ENCODE measurements around the gene ZBTB25.
"Not testable (repeated sequence)": the region's sequence is repeated elsewhere in the genome, so short reads cannot be mapped to it uniquely, and the experiment has no call there.

Gene ZBTB25, protein sequence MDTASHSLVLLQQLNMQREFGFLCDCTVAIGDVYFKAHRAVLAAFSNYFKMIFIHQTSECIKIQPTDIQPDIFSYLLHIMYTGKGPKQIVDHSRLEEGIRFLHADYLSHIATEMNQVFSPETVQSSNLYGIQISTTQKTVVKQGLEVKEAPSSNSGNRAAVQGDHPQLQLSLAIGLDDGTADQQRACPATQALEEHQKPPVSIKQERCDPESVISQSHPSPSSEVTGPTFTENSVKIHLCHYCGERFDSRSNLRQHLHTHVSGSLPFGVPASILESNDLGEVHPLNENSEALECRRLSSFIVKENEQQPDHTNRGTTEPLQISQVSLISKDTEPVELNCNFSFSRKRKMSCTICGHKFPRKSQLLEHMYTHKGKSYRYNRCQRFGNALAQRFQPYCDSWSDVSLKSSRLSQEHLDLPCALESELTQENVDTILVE

DNA sequence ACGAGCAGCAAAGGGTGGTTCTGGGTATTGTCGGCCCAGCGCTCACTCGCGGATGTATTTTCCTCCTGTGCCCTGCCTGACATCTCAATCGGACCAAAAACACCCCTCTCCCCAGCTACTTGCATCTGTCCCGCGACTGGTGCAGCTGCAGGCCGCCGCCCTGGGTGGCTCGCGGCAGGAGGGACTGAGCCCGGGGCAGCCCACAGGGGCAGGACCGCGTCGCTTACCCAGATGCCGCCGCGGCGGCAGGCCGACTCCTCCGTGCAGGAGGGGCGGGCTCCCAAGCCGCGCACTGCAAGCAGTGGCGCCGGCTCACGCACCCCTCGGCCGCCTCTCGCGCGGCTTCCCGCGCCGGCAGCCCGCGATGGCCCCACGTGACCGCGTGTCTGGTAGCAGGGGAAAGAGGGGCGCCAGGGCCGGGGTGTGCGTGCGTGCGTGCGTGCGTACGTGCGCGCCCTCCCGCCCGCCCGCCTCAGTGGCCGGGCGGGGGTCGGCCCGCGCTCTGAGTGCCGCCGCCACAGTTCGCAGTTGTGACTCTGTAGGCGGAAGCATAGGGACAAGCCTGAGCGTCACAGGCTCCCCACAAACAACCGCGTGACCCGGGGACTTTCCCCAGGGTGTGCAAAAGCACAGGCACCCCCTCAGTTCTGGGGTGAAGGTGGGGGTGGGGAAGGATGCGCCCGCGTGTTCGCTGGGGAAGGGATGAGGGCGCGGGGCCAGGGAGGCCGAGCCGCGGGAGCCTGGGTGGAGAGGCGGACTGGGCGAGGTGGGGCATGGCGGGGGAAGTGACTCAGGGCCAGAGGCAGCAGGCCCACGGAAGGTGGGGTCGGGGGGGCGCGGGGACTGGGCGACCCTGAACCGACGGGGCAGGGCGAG is at the start of gene ZBTB25:
ZBTB25 (minus strand) TSS at position 405 of the 876 bp plus-strand sequence. CDS start 13,305 bp downstream, outside the sequence.
- DNase-seq (ENCODE audit: low read depth): peak; percentile 94

- DNase-seq (ENCODE audit: low read depth): no peak
Observed at GRCh38 chr14:64550621-64551333, 47.1 kb upstream of the ZBTB25 start.

DNA sequence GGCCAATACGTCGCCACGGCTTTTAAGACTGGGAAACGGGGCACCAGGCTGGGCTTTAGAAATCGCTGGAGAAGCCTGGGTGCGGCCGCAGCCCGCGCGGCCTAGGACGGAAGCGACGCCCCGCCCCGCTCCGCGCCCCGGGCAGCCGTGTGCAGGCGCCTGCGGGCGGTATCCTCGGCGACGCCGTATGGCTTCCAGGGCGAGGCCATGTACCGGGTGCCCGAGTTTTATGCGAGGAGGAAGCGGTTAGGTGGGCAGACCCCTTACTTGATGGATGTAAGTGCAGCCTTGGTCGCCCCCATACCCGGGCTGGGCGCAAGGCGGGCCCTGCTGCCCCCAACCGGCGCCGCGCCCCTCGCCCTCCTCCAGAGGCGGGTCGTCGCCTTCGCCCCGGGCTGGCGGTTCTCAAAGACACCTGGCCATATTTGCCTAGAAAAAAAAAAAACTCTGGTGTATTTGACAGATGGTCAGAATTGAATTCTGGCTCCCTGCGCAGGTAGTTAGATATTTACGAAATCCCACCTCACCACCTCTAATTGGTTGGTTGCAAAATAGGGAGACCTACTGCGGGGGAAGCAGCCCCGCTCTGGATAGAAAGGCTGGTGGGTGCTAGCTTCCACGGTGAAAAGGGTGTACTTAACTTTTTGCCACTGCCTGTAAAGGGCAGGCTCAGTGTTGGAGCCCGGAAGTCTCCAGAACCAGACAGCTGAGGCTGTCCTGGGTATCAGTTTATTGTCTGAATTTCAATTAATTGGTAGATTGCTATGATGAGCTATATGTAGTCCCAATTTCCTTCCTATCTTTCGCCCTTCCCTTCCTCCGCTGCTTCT is 46.4 kb upstream of the ZBTB25 start, which contains the start of gene PPP1R36:
PPP1R36 (plus strand) TSS at position 171 of the 830 bp plus-strand sequence; CDS start at position 208, 37 bp downstream.
- DNase-seq (ENCODE audit: low read depth): peak; percentile 10

DNA sequence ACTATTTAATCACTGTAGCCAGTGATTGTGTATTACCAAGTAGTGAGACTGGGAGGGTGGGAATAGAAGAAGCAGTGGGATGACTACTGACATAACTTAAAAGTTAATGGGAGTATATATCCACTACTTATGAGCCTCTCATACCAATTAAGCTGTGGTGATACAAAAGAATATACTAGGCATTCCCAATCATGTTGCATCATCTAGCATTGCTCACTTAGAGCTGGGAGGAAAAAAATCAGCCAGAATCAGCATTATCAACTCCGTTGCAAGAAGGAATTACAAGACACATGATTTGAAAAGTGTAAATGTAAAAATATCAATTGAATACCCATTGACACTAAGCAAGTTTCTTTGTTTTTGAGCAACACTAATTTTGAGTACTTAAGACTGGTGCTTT is 45.4 kb upstream of the ZBTB25 start:
- no peak for DNase-seq (ENCODE audit: low read depth)

GRCh38 chr14:64544607-64545312 is 41.1 kb upstream of the ZBTB25 start:
- DNase-seq (ENCODE audit: low read depth): no peak

DNA sequence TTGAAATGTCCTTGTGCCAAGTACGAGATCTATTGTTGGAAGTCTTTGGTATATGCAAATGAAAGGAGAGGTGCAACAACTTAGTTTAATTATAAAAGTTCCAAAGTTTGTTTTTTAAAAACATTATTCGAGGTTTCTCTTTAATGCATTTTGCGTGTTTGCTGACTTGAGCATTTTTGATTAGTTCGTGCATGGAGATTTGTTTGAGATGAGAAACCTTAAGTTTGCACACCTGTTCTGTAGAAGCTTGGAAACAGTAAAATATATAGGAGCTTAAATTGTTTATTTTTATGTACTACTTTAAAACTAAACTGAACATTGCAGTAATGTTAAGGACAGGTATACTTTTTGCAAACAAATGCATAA is 39.2 kb upstream of the ZBTB25 start:
- no peak for DNase-seq (ENCODE audit: low read depth)

- no peak for DNase-seq (ENCODE audit: low read depth)
Observed at GRCh38 chr14:64541972-64542835, 38.6 kb upstream of the ZBTB25 start.

- DNase-seq (ENCODE audit: low read depth): no peak
Observed at GRCh38 chr14:64541261-64541971, 37.8 kb upstream of the ZBTB25 start.

DNA sequence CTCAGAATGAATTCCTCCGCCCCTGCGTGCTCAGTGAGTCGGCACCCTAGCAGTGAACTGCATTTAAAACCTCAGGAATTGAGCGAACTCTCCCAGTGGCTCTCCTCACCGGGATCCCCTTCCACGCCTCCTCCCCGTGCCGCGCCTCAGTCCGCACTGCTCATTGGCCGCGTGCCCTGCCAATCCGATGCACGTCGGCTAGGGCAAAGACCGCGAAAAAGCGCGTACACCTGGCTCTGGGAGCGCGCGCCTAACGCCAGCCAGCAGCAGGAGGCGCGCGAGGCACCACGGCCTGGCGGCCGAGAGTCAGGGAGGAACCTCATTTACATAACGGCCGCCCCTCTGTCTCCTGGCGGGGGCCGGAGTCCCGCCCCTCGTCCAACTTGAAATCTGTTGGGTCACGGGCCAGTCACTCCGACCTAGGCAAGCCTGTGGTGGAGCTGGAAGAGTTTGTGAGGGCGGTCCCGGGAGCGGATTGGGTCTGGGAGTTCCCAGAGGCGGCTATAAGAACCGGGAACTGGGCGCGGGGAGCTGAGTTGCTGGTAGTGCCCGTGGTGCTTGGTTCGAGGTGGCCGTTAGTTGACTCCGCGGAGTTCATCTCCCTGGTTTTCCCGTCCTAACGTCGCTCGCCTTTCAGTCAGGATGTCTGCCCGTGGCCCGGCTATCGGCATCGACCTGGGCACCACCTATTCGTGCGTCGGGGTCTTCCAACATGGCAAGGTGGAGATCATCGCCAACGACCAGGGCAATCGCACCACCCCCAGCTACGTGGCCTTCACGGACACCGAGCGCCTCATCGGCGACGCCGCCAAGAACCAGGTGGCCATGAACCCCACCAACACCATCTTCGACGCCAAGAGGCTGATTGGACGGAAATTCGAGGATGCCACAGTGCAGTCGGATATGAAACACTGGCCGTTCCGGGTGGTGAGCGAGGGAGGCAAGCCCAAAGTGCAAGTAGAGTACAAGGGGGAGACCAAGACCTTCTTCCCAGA is 36.9 kb upstream of the ZBTB25 start, which contains the start of gene HSPA2:
HSPA2 (plus strand) TSS at position 534 of the 995 bp plus-strand sequence; CDS start at position 643, 109 bp downstream.
- peak; percentile 88 for DNase-seq (ENCODE audit: low read depth)

- no peak for DNase-seq (ENCODE audit: low read depth)
Observed at GRCh38 chr14:64536488-64537245, 33.0 kb upstream of the ZBTB25 start.

DNA sequence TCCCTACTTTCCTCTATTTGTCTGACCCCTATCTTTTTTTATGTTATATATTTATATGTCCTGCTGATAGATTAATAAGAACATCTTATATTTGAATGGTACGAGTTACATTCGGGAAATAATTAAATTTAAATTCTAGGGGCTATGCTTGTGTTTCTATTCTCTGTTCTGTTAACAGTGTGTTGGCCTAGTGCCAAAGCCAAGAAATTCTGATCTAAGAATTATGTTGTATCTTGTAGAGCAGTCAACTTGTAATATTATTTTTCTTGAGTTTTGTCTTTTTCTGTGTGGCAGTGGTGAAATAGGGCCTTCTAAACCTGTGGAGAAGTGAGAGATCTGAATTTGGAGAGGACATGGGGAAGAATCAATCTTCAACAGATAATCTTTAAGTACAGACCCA is 27.9 kb upstream of the ZBTB25 start:
- no peak for DNase-seq (ENCODE audit: low read depth)

DNA sequence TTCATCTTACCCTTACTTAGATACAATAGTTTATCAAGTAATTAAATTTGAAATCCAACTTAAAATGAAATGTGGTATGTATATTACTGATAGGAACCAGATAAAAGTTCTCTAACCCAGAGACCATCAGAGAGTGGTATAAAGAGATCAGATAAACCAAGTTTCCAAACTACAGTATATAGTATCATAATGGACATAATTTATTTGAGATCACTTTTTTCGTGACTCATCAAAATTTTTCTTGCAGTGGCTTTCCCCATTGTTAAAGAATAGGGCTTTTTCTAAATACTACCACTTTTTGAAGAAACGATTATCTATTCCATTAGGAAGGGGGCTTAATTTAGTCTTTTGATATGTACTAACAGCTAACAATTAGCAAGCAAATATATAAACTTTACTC is 21.7 kb upstream of the ZBTB25 start:
- DNase-seq (ENCODE audit: low read depth): no peak

GRCh38 chr14:64522591-64523355 is 19.1 kb upstream of the ZBTB25 start:
- no peak for DNase-seq (ENCODE audit: low read depth)

DNA sequence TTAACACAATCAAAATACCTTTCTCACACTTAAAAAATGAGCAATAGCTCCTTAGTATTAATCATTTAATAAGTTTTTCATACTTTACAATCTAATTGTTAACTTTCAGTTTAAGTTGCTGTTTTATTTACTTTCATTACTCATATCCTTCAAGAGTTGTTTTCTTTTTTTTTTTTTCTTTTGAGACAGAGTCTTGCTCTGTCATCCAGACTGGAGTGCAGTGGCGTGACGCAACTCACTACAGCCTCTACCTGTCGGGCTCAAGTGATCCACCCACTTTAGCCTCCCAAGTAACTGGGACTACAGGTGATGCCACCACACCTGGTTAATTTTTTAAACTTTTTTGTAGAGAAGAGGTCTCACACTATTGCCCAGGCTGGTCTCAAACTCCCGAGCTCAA is 17.1 kb upstream of the ZBTB25 start:
- DNase-seq (ENCODE audit: low read depth): no peak

GRCh38 chr14:64518229-64518628 is 14.6 kb upstream of the ZBTB25 start:
- no peak for DNase-seq (ENCODE audit: low read depth)

DNA sequence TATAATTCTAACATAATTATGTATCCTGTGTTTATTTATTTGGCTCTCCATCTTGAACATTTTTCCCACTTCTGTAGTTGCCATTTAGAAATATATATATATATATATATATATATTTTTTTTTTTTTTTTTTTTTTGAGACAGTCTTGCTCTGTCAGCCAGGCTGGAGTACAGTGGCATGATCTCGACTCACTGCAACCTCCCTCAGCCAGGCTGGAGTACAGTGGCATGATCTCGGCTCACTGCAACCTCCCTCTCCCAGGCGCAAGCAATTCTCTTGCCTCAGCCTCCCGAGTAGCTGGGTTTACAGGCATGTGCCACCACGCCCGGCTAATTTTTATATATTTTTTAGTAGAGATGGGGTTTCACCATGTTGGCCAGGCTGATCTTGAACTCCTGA is 14.0 kb upstream of the ZBTB25 start:
- not testable (repeated sequence) for DNase-seq (ENCODE audit: low read depth)

Data from stimulated activated CD8-positive, alpha-beta memory T cell treated with anti-CD3 and anti-CD28 coated beads, Interleukin-12 subunit alpha, Interleukin-12 subunit beta, amount 100 ng/mL, for 4 hours (primary cell).